Measurements from ENCODE around the gene RSAD2. TPM values are rescaled to one million over a fixed set of nuclear protein-coding genes. Genes with fewer than 3 reads are reported as not detected.

The RSAD2 gene
- total RNA-seq, 1 donor from 2014 or later: 21.9 TPM

DNA sequence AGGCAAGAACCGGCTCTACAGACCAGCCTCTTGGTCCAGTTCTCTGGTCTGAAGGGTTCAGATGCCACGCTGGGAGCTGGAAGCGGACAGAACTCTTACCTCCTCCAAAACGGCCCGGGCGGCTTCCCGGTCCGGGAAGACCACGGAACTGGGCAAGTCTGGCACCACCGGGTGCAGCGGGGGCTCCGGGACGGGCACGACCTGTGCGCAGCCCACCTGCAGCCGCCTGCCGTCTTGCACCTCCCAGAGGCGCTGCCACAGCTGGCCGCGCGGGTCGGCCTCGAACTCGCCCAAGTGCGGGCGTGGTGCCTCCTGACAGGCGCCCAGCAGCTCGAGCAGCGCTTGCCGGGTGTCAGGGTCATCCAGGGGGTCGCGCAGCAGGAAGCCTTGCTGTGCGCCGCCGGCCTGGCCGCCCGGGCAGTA is 12.6 kb upstream of the RSAD2 start:
- intact Hi-C loops (cut with DNase I): no loop called here
- peak; percentile 69 for DNase-seq
- TF ChIP-seq, protein P1, sequence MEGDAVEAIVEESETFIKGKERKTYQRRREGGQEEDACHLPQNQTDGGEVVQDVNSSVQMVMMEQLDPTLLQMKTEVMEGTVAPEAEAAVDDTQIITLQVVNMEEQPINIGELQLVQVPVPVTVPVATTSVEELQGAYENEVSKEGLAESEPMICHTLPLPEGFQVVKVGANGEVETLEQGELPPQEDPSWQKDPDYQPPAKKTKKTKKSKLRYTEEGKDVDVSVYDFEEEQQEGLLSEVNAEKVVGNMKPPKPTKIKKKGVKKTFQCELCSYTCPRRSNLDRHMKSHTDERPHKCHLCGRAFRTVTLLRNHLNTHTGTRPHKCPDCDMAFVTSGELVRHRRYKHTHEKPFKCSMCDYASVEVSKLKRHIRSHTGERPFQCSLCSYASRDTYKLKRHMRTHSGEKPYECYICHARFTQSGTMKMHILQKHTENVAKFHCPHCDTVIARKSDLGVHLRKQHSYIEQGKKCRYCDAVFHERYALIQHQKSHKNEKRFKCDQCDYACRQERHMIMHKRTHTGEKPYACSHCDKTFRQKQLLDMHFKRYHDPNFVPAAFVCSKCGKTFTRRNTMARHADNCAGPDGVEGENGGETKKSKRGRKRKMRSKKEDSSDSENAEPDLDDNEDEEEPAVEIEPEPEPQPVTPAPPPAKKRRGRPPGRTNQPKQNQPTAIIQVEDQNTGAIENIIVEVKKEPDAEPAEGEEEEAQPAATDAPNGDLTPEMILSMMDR (IDR thresholded peaks at IDR 0.05): no peak
- H3K27me3 ChIP-seq (ENCODE audit: low read depth): no peaks in the 10 kb centered on the region
- peaks cover 30% of the 10 kb centered on the region for H3K4me1 ChIP-seq
- H3K4me3 ChIP-seq: peak overlapping the region; percentile 91
- H3K9me3 ChIP-seq: no peaks in the 10 kb centered on the region
- peak; percentile 1 to 31 for ATAC-seq
- peaks cover 16% of the 10 kb centered on the region for H3K36me3 ChIP-seq
- H3K27ac ChIP-seq: peak overlapping the region; percentile 95

DNA sequence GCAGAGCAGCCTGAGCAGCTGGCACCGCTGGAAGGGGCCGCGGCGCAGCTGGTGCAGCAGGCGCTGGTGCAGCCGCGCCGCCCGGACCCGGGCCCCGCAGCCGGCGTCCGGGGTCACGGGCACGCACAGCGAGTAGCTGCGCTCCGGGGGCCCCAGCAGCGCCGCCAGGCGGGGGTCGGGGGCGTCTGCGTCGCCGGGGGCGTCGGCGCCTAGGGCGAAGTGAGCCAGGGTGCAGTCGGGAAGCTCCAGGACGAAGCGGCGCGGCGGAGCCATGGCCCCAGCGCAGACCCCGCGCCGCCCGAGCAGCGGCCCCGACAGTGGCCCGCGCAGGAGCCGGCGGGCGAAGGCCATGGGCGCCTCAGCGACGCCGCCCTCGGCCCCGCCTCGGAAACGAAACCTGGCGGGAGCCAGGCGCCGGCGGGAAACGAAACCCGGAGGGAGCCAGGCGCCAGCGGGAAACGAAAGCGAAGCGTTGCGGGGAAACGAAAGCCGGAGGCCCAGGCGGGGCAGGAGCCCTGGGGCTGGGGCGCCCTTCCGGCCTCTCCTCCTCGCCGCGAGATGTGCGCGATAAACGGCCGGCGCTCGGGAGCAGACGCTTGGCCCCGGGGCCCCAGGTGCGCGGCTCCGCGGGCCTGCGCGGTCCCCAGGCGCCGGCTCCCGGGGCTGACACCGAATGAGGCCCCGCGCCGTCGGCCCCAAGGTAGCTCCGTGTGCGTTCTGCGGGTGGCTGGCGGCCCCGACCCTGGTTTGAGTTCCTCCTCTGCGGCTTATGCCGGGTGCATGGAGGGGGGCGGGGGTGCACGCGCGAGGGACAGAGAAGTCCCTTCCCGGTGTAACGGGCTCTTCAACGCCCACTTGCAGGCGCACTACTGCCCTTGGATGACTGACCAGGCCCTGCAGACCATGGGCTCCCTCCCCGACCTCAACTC is 12.0 kb upstream of the RSAD2 start, which contains the start of gene CMPK2:
Gene CMPK2, minus strand, starts transcription at position 562 of the 929 bp plus-strand sequence. Its CDS starts 211 bp downstream, at position 351.
- TF ChIP-seq, protein P1 (IDR thresholded peaks at IDR 0.05): peak; percentile 32
- Histone ChIP-seq H3K27ac (peak within 1 kb of the TSS; percentile 95), H3K27me3 (ENCODE audit: low read depth) (no peaks in the 10 kb centered on the region), H3K4me3 (peak within 1 kb of the TSS; percentile 91), H3K36me3 (peaks cover 11% of the 10 kb centered on the region), H3K4me1 (peaks cover 30% of the 10 kb centered on the region), H3K9me3 (no peaks in the 10 kb centered on the region)
- intact Hi-C loops (cut with DNase I): no loop called here
- peak; percentile 90 for ATAC-seq
- DNase-seq: peak; percentile 90

DNA sequence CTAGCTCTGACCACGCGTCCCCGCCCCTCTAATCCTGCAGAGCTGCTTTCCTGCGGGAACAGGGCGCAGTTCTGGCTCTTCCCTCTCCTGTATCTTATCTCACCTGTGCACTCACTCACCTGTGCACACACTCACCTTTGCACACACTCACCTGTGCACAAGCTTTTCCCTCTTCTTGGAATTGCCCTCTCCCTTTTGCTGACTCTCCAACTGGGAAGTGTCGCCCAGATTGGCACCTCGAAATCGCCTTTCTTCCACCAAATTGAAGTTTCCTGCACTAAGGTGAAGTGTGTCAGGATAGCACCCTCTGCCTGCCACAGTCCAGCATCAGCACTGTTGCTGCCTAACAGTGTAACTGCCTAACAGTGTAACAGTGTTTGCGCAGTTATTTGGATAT is 11.3 kb upstream of the RSAD2 start:
- intact Hi-C loops (cut with DNase I): no loop called here
- H3K36me3 ChIP-seq: peaks cover 6% of the 10 kb centered on the region
- H3K27ac ChIP-seq: peak overlapping the region; percentile 95
- no peaks in the 10 kb centered on the region for H3K27me3 ChIP-seq (ENCODE audit: low read depth)
- TF ChIP-seq, protein P1 (IDR thresholded peaks at IDR 0.05): peak; percentile 42
- no peaks in the 10 kb centered on the region for H3K9me3 ChIP-seq
- DNase-seq: no peak
- peak overlapping the region; percentile 91 for H3K4me3 ChIP-seq
- H3K4me1 ChIP-seq: peaks cover 30% of the 10 kb centered on the region
- ATAC-seq: peak; percentile 69 to 80

DNA sequence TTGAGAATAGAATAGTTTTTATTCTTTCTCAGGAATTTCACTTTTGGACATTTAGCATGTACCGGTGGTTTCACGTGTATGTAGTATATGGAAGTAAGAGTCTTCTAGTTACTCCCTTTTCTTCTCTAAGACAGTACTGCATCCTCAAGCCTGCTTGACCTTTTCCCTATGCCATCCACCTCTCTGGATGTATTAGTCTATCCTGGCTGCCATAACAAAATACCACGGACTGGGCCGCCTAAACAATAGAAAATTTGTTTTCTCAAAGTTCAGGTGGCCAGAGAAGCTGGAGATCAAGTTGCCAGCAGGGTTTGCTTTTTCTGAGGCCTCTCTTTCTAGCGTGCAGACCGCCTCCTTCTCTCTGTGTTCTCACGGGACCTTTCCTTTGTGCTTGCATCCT is 10.6 kb upstream of the RSAD2 start:
- no peaks in the 10 kb centered on the region for H3K27me3 ChIP-seq (ENCODE audit: low read depth)
- H3K27ac ChIP-seq: peak overlapping the region; percentile 95
- TF ChIP-seq, protein P1 (IDR thresholded peaks at IDR 0.05): no peak
- intact Hi-C loops (cut with DNase I): no loop called here
- H3K36me3 ChIP-seq: peaks cover 6% of the 10 kb centered on the region
- H3K4me1 ChIP-seq: peaks cover 30% of the 10 kb centered on the region
- H3K9me3 ChIP-seq: no peaks in the 10 kb centered on the region
- ATAC-seq (no peak), DNase-seq (no peak)
- H3K4me3 ChIP-seq: no peak overlapping the region

DNA sequence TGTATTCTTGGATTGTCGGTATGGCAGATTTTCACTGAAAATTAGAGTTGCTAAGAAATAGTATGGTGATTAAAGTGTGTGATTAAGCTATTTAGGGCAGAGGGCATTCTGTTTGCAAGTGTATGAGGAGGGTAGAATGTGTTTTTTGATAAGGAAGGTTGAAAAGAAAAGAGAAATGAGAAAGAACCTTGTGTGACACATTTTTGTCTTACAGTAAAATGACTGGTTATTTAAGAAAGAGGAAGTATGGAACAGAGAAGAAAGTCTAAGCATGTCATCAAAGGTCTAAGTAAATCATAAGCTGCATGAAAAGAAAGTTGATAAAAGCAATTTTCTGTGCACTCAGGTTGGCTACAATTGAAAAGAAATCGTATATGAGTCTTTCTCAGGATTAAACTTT is 5.2 kb upstream of the RSAD2 start:
- TF ChIP-seq, protein P1 (IDR thresholded peaks at IDR 0.05): no peak
- ATAC-seq (no peak), DNase-seq (no peak)
- Histone ChIP-seq H3K27ac (no peak overlapping the region), H3K4me1 (peaks cover 8% of the 10 kb centered on the region), H3K36me3 (no peaks in the 10 kb centered on the region), H3K4me3 (no peak overlapping the region), H3K27me3 (ENCODE audit: low read depth) (no peaks in the 10 kb centered on the region), H3K9me3 (no peaks in the 10 kb centered on the region)
- intact Hi-C loops (cut with DNase I): no loop called here
